H9 (cell line): Measurements from ENCODE around the gene SMARCC1. TPM values are rescaled to one million over a fixed set of nuclear protein-coding genes. Genes with fewer than 3 reads are reported as not detected.

ENCODE experiments used
- DNase-seq: peaks from one replicate; pipeline ENCODE4 v3.0.0-alpha.2; 2017
- H2AFZ ChIP-seq: one replicate; pipeline ENCODE4 v1.6.1; 2013; ENCODE audit warnings: mild to moderate bottlenecking, low read length, control low read depth, moderate library complexity
- H2AK5ac ChIP-seq: 2 replicates; pipeline ENCODE4 v1.6.1; 2013; ENCODE audit warnings: low read length, control low read depth, mixed read lengths; ENCODE audit not compliant: insufficient read length
- H2BK120ac ChIP-seq: one replicate; pipeline ENCODE4 v1.6.1; 2013; ENCODE audit warnings: low read depth, mild to moderate bottlenecking, low read length, control low read depth, inconsistent platforms; ENCODE audit not compliant: poor library complexity, severe bottlenecking
- H2BK12ac ChIP-seq: 2 replicates; pipeline ENCODE4 v1.6.1; 2013; ENCODE audit warnings: low read length, control low read depth, mixed read lengths, low read depth; ENCODE audit not compliant: insufficient read length
- H2BK15ac ChIP-seq: 2 replicates; pipeline ENCODE4 v1.6.1; 2013; ENCODE audit warnings: low read depth, low read length, control low read depth
- H2BK20ac ChIP-seq: one replicate; pipeline ENCODE4 v1.6.1; 2013; ENCODE audit warnings: low read depth, mild to moderate bottlenecking, low read length, control low read depth, inconsistent platforms; ENCODE audit not compliant: poor library complexity, severe bottlenecking
- H2BK5ac ChIP-seq: 2 replicates; pipeline ENCODE4 v1.6.1; 2013; ENCODE audit warnings: low read length, control low read depth, mixed read lengths; ENCODE audit not compliant: insufficient read length
- H3K14ac ChIP-seq: 2 replicates; pipeline ENCODE4 v1.6.1; 2013; ENCODE audit warnings: low read length, control low read depth; ENCODE audit not compliant: insufficient read depth
- H3K18ac ChIP-seq: 2 replicates; pipeline ENCODE4 v1.6.1; 2013; ENCODE audit warnings: low read depth, mild to moderate bottlenecking, mixed read lengths, low read length, control low read depth; ENCODE audit not compliant: insufficient read length
- H3K23ac ChIP-seq: 2 replicates; pipeline ENCODE4 v1.6.1; 2013; ENCODE audit warnings: low read length, control low read depth, mixed read lengths, low read depth; ENCODE audit not compliant: insufficient read length
- H3K23me2 ChIP-seq: 2 replicates; pipeline ENCODE4 v1.6.1; 2013; ENCODE audit warnings: low read depth, mild to moderate bottlenecking, mixed read lengths, low read length, control low read depth; ENCODE audit not compliant: insufficient read length, poor library complexity, severe bottlenecking
- H3K27ac ChIP-seq: 2 replicates; pipeline ENCODE4 v1.5.1; 2013; ENCODE audit warnings: low read length, control low read depth, mixed read lengths, low read depth; ENCODE audit not compliant: insufficient read length
- H3K27me3 ChIP-seq: 2 replicates; pipeline ENCODE4 v1.6.1; 2013; ENCODE audit warnings: low read length, control low read depth, inconsistent platforms; ENCODE audit not compliant: insufficient read depth
- H3K4ac ChIP-seq: 2 replicates; pipeline ENCODE4 v1.6.1; 2013; ENCODE audit warnings: low read depth, mild to moderate bottlenecking, control low read depth, inconsistent platforms, low read length, moderate library complexity
- H3K4me1 ChIP-seq: 2 replicates; pipeline ENCODE4 v1.6.1; 2013; ENCODE audit warnings: low read length, control low read depth, inconsistent platforms; ENCODE audit not compliant: insufficient read depth
- H3K4me2 ChIP-seq: 2 replicates; pipeline ENCODE4 v1.6.1; 2013; ENCODE audit warnings: low read length, control low read depth, mixed read lengths; ENCODE audit not compliant: insufficient read length, insufficient read depth
- H3K56ac ChIP-seq: 2 replicates; pipeline ENCODE4 v1.6.1; 2013; ENCODE audit warnings: low read depth, mild to moderate bottlenecking, mixed read lengths, low read length, control low read depth; ENCODE audit not compliant: insufficient read length
- H3K79me1 ChIP-seq: 2 replicates; pipeline ENCODE4 v1.6.1; 2013; ENCODE audit warnings: low read depth, mild to moderate bottlenecking, moderate library complexity, low read length, control low read depth, inconsistent platforms; ENCODE audit not compliant: insufficient read depth, poor library complexity, severe bottlenecking
- H3K79me2 ChIP-seq: 2 replicates; pipeline ENCODE4 v1.6.1; 2013; ENCODE audit warnings: low read length, control low read depth, inconsistent platforms; ENCODE audit not compliant: insufficient read depth
- H3K9ac ChIP-seq: 2 replicates; pipeline ENCODE4 v1.6.1; 2013; ENCODE audit warnings: low read length, control low read depth, mixed read lengths; ENCODE audit not compliant: insufficient read length; ENCODE audit errors: extremely low read depth
- H3K9me3 ChIP-seq: one replicate; pipeline ENCODE4 v1.6.1; 2013; ENCODE audit warnings: low read depth, low read length, inconsistent platforms; ENCODE audit not compliant: control insufficient read depth
- H3T11ph ChIP-seq: one replicate; pipeline ENCODE4 v1.6.1; 2013; ENCODE audit warnings: mild to moderate bottlenecking, low read length, control low read depth, inconsistent platforms
- H4K20me1 ChIP-seq: one replicate; pipeline ENCODE4 v1.6.1; 2013; ENCODE audit not compliant: control insufficient read depth, insufficient read length, insufficient read depth
- H4K5ac ChIP-seq: 2 replicates; pipeline ENCODE4 v1.6.1; 2013; ENCODE audit warnings: low read depth, mild to moderate bottlenecking, mixed read lengths, low read length, control low read depth; ENCODE audit not compliant: insufficient read length
- H4K8ac ChIP-seq: replicated peaks from 2 replicates; pipeline ENCODE4 v1.6.1; 2013; ENCODE audit warnings: low read length, control low read depth, mixed read lengths, low read depth; ENCODE audit not compliant: insufficient read length
- H4K91ac ChIP-seq: 2 replicates; pipeline ENCODE4 v1.6.1; 2013; ENCODE audit warnings: low read depth, mild to moderate bottlenecking, moderate library complexity, mixed read lengths, low read length, control low read depth; ENCODE audit not compliant: insufficient read length
- H3K27ac Mint-ChIP-seq, 3 experiments: 2 replicates in 2 of 3; 3 replicates in 1 of 3; pipeline ENCODE4 v1.8.0; 2020 to 2021; ENCODE audit warnings: mixed read lengths in 3 of 3, mild to moderate bottlenecking in 1 of 3, moderate library complexity in 1 of 3
- H3K27me3 Mint-ChIP-seq: 2 replicates; pipeline ENCODE4 v1.8.0; 2021; ENCODE audit warnings: low read depth, mild to moderate bottlenecking, moderate library complexity, mixed read lengths
- H3K36me3 Mint-ChIP-seq, 3 experiments: 2 replicates in 2 of 3; 3 replicates in 1 of 3; pipeline ENCODE4 v1.8.0; 2020 to 2021; ENCODE audit warnings: low read depth in 3 of 3, mixed read lengths in 3 of 3; ENCODE audit not compliant: insufficient read depth in 1 of 3
- H3K4me1 Mint-ChIP-seq, 2 experiments: 2 replicates each; pipeline ENCODE4 v1.8.0; 2020; ENCODE audit warnings: mixed read lengths in 2 of 2
- H3K4me3 Mint-ChIP-seq, 2 experiments: 2 replicates in 1 of 2; 3 replicates in 1 of 2; pipeline ENCODE4 v1.8.0; 2020 to 2021; ENCODE audit warnings: mild to moderate bottlenecking in 2 of 2, mixed read lengths in 2 of 2, moderate library complexity in 1 of 2
- H3K9me3 Mint-ChIP-seq, 2 experiments: 2 replicates in 1 of 2; 3 replicates in 1 of 2; pipeline ENCODE4 v1.8.0; 2020; ENCODE audit warnings: mild to moderate bottlenecking in 2 of 2, mixed read lengths in 2 of 2, moderate library complexity in 1 of 2
- CTCF ChIP-seq: fragments of 200-600 bp; sonication (generic); conservative IDR thresholded peaks from 3 replicates; pipeline ENCODE4 v1.8.0; 2021; ENCODE audit warnings: antibody characterized with exemption, mild to moderate bottlenecking
- WGBS: extraction: QIAGEN DNeasy Blood & Tissue Kit; methylation state at CpG from one replicate; pipeline ENCODE4 v1.1.7; 2013; ENCODE audit warnings: missing lambda C conversion rate, low lambda C conversion rate, mixed read lengths; ENCODE audit not compliant: insufficient read length; ENCODE audit errors: extremely low coverage; 5-methylcytosine and 5-hydroxymethylcytosine counted together
- total RNA-seq: library from RNA; stranded (reverse); gene quantifications from 2 replicates; pipeline ENCODE4 v1.2.1, GENCODE V29; 2021

Gene SMARCC1
- total RNA-seq, 1 experiment from 2014 or later, result 274 TPM

- no peaks in the 10 kb centered on the region for H3K27me3 Mint-ChIP-seq
- no peaks in the 10 kb centered on the region for H3K9me3 Mint-ChIP-seq
- no peak overlapping the region for H2BK5ac ChIP-seq
- no peak overlapping the region for H3K23ac ChIP-seq
- H2AFZ ChIP-seq, result no peak overlapping the region
- no peak overlapping the region for H3K14ac ChIP-seq
- H3K27me3 ChIP-seq, result no peaks in the 10 kb centered on the region
- H4K5ac ChIP-seq, result no peak overlapping the region
- no peak overlapping the region for H2BK20ac ChIP-seq
- H3K9me3 ChIP-seq, result no peaks in the 10 kb centered on the region
- no peak for DNase-seq
- no peaks in the 10 kb centered on the region for H4K20me1 ChIP-seq
- H3K79me2 ChIP-seq, result no peaks in the 10 kb centered on the region
- H3K4me1 ChIP-seq, result no peaks in the 10 kb centered on the region
- no peak overlapping the region for H2BK15ac ChIP-seq
- H3K36me3 Mint-ChIP-seq, result peaks cover 40 to 80% (median 74%) of the 10 kb centered on the region in 3 experiments; a peak in 6 of 7 replicates
- no peak overlapping the region for H3K9ac ChIP-seq
- no peak overlapping the region for H4K91ac ChIP-seq
- H3K56ac ChIP-seq, result no peak overlapping the region
- H3K4me2 ChIP-seq, result no peak overlapping the region
- no peak overlapping the region for H3T11ph ChIP-seq
- no peak overlapping the region for H3K4ac ChIP-seq
- no peak overlapping the region for H2BK120ac ChIP-seq
- H2BK12ac ChIP-seq, result no peak overlapping the region
- no peak overlapping the region for H4K8ac ChIP-seq
- no peaks in the 10 kb centered on the region for H3K79me1 ChIP-seq
- no peak overlapping the region for H3K18ac ChIP-seq
- H3K4me3 Mint-ChIP-seq, result no peak overlapping the region
- no peaks in the 10 kb centered on the region for H3K4me1 Mint-ChIP-seq
- no peak overlapping the region for H3K27ac Mint-ChIP-seq
- no peak overlapping the region for H2AK5ac ChIP-seq
- no CpG with 5 or more reads among the region's 1 CpG for WGBS
- TF ChIP-seq CTCF, result no peak
- H3K27ac ChIP-seq, result no peak overlapping the region
- no peaks in the 10 kb centered on the region for H3K23me2 ChIP-seq
Observed at GRCh38 chr3:47635536-47635935, 146.2 kb downstream of the SMARCC1 start.
